ENCODE results near the gene FHL2.

FHL2 gene

GRCh38 chr2:105376789-105377240, 22.0 kb downstream of the FHL2 start:
- no peak for DNase-seq

GRCh38 chr2:105376010-105376409, 22.8 kb downstream of the FHL2 start:
- no peak for DNase-seq

DNA sequence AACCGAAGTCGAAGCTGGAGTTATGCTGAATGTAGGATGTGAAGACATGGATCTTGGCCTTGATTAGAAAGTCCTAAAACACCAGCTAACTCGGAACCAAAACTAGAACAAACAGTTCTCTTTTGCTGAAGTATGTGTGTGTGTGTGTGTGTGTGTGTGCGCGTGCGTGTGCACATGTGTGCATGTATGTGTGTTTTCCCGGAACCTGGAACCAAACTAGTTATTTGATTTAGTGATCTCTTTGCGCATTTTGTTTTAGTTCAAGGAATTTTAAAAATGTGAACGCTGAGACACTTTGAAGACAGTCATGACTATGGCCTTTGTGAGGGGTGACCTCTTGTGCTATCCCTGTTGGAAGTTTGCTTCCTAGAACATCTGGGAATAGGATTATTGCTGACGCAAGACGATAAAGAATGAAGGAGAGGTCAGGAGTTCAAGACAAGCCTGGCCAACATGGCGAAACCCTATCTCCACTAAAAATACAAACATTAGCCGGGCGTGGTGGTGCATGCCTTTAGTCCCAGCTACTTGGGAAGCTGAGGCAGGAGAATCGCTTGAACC, 23.8 kb downstream of the FHL2 start:
- DNase-seq, result no peak

GRCh38 chr2:105373895-105374401, 24.9 kb downstream of the FHL2 start:
- DNase-seq, result no peak

GRCh38 chr2:105373344-105373781, 25.5 kb downstream of the FHL2 start:
- DNase-seq, result no peak

GRCh38 chr2:105371810-105372209, 27.0 kb downstream of the FHL2 start:
- DNase-seq, result no peak

DNA sequence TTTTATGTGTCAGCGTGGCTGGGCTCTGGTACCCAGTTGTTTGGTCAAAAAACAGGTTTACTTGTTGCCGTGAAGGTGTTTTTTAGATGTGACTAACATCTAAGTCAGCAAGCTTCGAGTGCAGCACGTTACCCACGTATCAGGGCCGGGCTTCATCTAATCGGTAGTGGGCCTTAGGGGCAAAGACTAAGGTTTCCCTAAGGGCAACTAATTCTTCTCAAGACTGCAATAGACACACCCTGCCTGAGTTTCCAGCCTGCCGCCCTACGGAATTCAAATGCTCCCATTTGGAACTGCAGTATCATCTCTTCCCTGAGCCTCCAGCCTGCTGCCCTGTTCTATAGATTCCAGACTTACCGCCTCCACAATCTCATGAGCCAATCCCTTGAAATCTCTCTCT, 27.7 kb downstream of the FHL2 start:
- no peak for DNase-seq

GRCh38 chr2:105369777-105370690, 28.8 kb downstream of the FHL2 start:
- DNase-seq, result peak; percentile 64 to 80 (median 78)

DNA sequence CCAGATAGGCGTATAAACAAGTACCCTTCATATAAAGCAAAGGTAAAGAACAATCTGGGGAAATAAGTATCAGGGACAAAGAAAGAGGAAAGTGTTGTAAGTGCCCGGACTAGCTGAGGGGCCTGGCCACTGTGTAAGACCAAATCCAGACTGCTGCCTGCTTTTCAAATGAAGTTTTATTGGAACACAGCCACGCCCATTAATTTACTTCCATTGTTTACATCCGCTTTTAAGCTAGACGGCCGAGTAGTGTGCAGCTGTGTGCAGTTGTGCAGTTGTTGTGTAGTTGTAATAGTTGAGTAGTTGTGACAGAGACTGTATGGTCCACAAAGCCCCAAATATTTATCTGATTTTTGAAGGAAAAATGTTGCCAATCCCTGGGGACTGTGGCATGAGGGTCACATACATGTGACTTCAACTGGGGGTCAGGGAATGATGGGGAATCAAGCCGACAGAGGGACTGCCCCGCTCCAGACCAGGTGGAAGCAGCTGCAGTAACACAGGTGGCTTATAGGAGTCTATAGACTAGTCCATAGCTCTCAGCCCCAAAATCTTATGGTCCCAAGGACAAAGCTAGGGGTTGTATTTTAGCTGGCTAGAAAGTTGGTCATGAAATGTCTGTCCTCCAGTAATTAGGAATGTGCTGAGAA, 30.0 kb downstream of the FHL2 start:
- DNase-seq, result no peak

- no peak for DNase-seq
These were observed 33.6 kb downstream of the FHL2 start for GRCh38 chr2:105365206-105365605.

DNA sequence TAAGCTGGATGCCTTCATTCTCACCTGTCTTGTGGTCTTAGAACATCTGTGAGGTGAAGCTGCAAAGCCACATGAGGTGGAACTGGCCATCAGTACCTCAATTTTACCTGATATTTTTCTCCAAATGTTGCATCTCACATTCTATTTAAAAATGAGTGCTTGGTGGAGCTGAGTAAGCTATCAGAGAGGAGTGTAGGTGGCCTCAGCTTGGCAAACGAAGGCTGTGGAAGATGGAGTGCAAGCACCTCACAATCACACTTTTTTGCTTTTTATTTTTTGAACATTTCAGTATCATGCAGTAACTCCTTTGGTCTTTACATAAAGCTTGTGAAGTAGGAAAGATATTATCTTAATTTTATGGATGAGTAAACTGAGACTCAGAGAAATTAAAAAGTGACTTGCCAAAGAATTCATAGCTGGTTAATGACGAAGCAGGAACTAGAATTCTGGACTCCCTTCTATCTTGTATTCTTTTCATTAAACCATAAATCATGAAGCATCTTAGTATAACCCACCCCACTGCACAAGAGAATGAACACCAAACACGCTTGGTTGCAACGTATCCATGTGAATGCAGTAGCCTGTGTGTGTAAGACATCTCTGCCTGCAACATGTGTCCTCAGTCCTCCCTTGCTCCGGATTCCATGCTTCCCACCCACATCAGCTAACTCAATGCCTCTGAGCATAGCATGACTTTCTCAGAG, 34.3 kb downstream of the FHL2 start:
- no peak for DNase-seq

- DNase-seq, result no peak
These were observed 35.8 kb downstream of the FHL2 start for GRCh38 chr2:105362862-105363591.

DNA sequence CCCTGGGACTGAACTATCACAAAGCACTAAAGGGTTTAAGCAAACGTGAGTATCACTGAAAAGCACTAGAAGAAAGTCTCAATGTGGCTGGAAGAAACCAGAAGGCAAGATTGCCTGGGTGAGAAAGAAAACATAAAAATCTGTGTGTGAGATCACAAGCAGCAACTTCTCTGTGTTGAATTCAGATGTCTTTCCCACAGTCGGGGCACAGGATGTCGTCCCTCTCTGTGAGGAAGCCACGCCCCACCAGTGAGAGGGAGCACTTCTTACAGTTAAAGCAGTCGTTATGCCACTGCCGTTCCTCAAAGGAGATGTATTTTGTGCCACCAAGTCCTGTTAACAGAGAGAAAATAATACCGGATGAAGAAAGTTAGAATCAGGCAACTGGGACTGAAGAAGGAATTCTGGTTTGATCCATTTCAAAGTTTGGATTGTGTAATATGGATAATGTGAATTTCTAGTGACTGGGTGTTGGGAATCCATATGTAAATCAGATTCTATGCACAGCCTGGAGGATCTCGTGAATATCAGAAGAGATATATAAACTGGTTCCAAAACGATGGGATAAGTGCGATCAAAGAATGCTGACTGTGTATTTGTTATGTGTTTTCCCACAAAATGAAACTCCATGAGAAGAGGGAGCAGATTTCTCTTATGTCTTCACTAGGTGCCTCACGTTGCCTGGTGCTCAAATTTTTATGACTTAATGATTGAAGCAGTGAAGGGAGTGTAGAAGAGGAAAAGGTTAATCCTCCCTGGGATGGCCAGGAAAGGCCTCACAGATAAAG, 37.6 kb downstream of the FHL2 start:
- DNase-seq, result peak in 2 of 4 experiments; percentile 11 to 53

- no peak for DNase-seq
These were observed 40.3 kb downstream of the FHL2 start for GRCh38 chr2:105358593-105358992.

DNA sequence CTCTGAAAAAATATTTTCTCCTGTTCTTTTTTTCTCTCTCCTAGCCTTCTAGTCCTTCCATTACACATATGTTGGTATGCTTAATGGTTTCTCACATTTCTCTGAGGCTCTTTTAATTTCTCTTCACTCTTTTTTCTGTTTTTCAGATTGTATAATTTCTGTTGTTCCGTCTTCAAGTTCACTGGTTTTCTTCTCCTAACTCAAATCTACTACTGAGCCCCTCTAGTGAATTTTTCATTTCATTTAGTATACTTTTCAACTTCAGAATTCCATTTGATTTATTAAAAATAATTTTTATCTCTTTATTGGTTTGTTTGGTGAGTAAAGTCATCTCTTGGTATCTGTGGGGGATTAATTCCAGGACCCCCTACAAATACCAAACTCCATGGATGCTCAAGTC, 41.7 kb downstream of the FHL2 start:
- DNase-seq, result no peak

GRCh38 chr2:105344704-105345345, 54.0 kb downstream of the FHL2 start:
- no peak for DNase-seq

DNA sequence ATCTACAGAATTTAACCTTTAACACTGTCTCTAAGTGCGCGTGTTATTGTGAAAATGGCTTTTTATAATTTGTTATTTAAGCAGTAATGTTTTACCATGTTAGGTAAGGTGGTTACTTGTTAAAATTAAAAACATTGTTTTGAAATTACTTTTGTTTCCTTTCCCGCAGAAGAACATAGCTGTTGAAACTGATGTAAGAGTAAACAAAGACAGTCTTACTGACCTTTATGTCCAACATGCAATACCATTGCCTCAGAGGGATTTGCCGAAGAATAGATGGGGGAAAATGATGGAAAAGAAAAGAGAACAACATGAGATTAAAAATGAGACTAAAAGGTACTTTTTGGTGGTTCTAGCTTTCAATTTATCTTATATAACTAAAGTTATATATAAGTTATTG, 59.4 kb downstream of the FHL2 start:
- no peak for DNase-seq

GRCh38 chr2:105338020-105338385, 60.8 kb downstream of the FHL2 start:
- DNase-seq, result no peak

- peak; percentile 76 to 86 (median 80) for DNase-seq
These were observed 61.5 kb downstream of the FHL2 start, which contains the start of gene C2orf49 for GRCh38 chr2:105337122-105338019. C2orf49 (plus strand) TSS chr2:105337540; CDS start chr2:105337588, 48 bp downstream.

GRCh38 chr2:105336786-105337121, 62.1 kb downstream of the FHL2 start:
- DNase-seq, result no peak
